HEK293 (cell line): ENCODE measurements around the gene SEMA6A.
A peak's percentile ranks its signal among the peaks of the same experiment; 100 is the strongest.

ENCODE experiments used
- GLIS1 ChIP-seq: fragments of 450-650 bp; formaldehyde crosslinking; IDR thresholded peaks from 2 replicates; pipeline ENCODE4 v1.5.1; 2016; ENCODE audit warnings: missing biosample characterization, missing genetic modification characterization
- KLF16 ChIP-seq: fragments of 450-650 bp; formaldehyde crosslinking; IDR thresholded peaks from 2 replicates; pipeline ENCODE4 v1.5.1; 2017; ENCODE audit warnings: missing biosample characterization, missing genetic modification characterization
- KLF7 ChIP-seq: fragments of 450-650 bp; formaldehyde crosslinking; IDR thresholded peaks from 2 replicates; pipeline ENCODE4 v1.5.1; 2016; ENCODE audit warnings: missing biosample characterization, missing genetic modification characterization, borderline replicate concordance
- PRDM1 ChIP-seq: fragments of 450-650 bp; formaldehyde crosslinking; IDR thresholded peaks from 2 replicates; pipeline ENCODE4; 2016; ENCODE audit warnings: missing biosample characterization, missing genetic modification characterization
- RBAK ChIP-seq: fragments of 450-650 bp; formaldehyde crosslinking; IDR thresholded peaks from 2 replicates; pipeline ENCODE4 v1.5.1; 2016; ENCODE audit warnings: missing biosample characterization, missing genetic modification characterization
- SCRT2 ChIP-seq: fragments of 450-650 bp; formaldehyde crosslinking; IDR thresholded peaks from 2 replicates; pipeline ENCODE4 v1.5.1; 2016; ENCODE audit warnings: missing biosample characterization, missing genetic modification characterization
- ZBTB21 ChIP-seq: fragments of 450-650 bp; formaldehyde crosslinking; IDR thresholded peaks from 2 replicates; pipeline ENCODE4 v1.5.1; 2017; ENCODE audit warnings: missing biosample characterization, missing genetic modification characterization
- ZIC2 ChIP-seq: fragments of 450-650 bp; formaldehyde crosslinking; IDR thresholded peaks from 2 replicates; pipeline ENCODE4 v1.5.1; 2016; ENCODE audit warnings: missing biosample characterization, missing genetic modification characterization
- ZNF155 ChIP-seq: fragments of 450-650 bp; formaldehyde crosslinking; IDR thresholded peaks from 2 replicates; pipeline ENCODE4 v1.5.1; 2016; ENCODE audit warnings: missing biosample characterization, missing genetic modification characterization
- ZNF324 ChIP-seq: fragments of 450-650 bp; formaldehyde crosslinking; IDR thresholded peaks from 2 replicates; pipeline ENCODE4 v1.5.1; 2016; ENCODE audit warnings: missing biosample characterization, missing genetic modification characterization
- ZNF433 ChIP-seq: fragments of 450-650 bp; formaldehyde crosslinking; IDR thresholded peaks from 2 replicates; pipeline ENCODE4 v1.5.1; 2016; ENCODE audit warnings: missing biosample characterization, missing genetic modification characterization, low read depth
- ZNF658 ChIP-seq: fragments of 450-650 bp; formaldehyde crosslinking; IDR thresholded peaks from 2 replicates; pipeline ENCODE4; 2016; ENCODE audit warnings: missing biosample characterization, missing genetic modification characterization
- ZNF660 ChIP-seq: fragments of 450-650 bp; IDR thresholded peaks from 2 replicates; pipeline ENCODE4 v1.5.1; 2018; ENCODE audit warnings: missing biosample characterization, mild to moderate bottlenecking, missing genetic modification characterization
- ZNF670 ChIP-seq: fragments of 450-650 bp; formaldehyde crosslinking; IDR thresholded peaks from 2 replicates; pipeline ENCODE4 v1.5.1; 2016; ENCODE audit warnings: missing biosample characterization, missing genetic modification characterization, low read depth
- TF ChIP-seq, protein P1 (sequence below): fragments of 450-650 bp; formaldehyde crosslinking; IDR thresholded peaks from 2 replicates; pipeline ENCODE4; 2016; ENCODE audit warnings: missing biosample characterization, missing genetic modification characterization
- TF ChIP-seq, protein P2 (sequence below): fragments of 450-650 bp; formaldehyde crosslinking; IDR thresholded peaks from 2 replicates; pipeline ENCODE4 v1.5.1; 2016; ENCODE audit warnings: missing biosample characterization, missing genetic modification characterization
- TF ChIP-seq, protein P3 (sequence below): fragments of 450-650 bp; formaldehyde crosslinking; IDR thresholded peaks from 2 replicates; pipeline ENCODE4 v1.5.1; 2016; ENCODE audit warnings: missing biosample characterization, missing genetic modification characterization
- TF ChIP-seq, protein P4 (sequence below): fragments of 450-650 bp; formaldehyde crosslinking; IDR thresholded peaks from 2 replicates; pipeline ENCODE4 v1.5.1; 2016; ENCODE audit warnings: missing biosample characterization, missing genetic modification characterization, low read depth
- TF ChIP-seq, protein P5 (sequence below): fragments of 450-650 bp; formaldehyde crosslinking; IDR thresholded peaks from 2 replicates; pipeline ENCODE4 v1.5.1; 2016; ENCODE audit warnings: missing biosample characterization, missing genetic modification characterization
- TF ChIP-seq, protein P6 (sequence below): fragments of 450-650 bp; formaldehyde crosslinking; IDR thresholded peaks from 2 replicates; pipeline ENCODE4 v1.5.1; 2016; ENCODE audit warnings: missing biosample characterization, missing genetic modification characterization
- TF ChIP-seq, protein P7 (sequence below): fragments of 450-650 bp; formaldehyde crosslinking; IDR thresholded peaks from 2 replicates; pipeline ENCODE4 v1.5.1; 2017; ENCODE audit warnings: missing biosample characterization, missing genetic modification characterization
- TF ChIP-seq, protein P8 (sequence below): fragments of 450-650 bp; formaldehyde crosslinking; IDR thresholded peaks from 2 replicates; pipeline ENCODE4 v1.5.1; 2016; ENCODE audit warnings: missing biosample characterization, missing genetic modification characterization

The SEMA6A gene

DNA sequence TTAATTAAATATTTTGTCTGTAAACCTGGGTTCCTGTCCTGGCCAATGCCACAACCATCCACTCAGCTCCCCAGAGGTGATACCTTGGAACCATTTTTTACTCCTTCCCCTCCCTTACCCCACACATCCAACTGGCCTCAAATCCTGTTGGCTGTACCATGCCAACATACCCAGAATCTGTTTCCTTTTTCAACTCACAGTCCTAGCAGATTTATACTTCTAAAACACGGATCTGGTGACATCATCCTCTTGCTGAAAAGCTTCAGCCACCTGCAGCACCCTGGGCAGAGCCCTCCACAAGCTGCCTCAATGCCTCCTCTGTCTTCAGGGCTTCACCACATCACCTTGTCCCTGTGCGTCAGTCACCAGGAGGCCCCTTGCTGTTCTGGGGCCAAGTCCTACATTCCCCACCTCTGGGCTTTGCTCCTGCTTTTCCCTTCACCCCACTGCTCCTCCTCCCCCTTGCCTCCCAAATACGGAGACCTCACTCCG, 14.9 kb downstream of the SEMA6A start (continued):
- no peak for TF ChIP-seq ZBTB21 (tag by site-specific recombination)
- TF ChIP-seq, protein P1, sequence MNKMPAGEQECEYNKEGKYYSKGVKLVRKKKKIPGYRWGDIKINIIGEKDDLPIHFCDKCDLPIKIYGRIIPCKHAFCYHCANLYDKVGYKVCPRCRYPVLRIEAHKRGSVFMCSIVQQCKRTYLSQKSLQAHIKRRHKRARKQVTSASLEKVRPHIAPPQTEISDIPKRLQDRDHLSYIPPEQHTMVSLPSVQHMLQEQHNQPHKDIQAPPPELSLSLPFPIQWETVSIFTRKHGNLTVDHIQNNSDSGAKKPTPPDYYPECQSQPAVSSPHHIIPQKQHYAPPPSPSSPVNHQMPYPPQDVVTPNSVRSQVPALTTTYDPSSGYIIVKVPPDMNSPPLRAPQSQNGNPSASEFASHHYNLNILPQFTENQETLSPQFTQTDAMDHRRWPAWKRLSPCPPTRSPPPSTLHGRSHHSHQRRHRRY (tag by site-specific recombination), result no peak
- no peak for TF ChIP-seq PRDM1
- peak; percentile 64; the same call in 1 of the 2 replicates for TF ChIP-seq SCRT2 (tag by site-specific recombination)
- TF ChIP-seq, protein P2, sequence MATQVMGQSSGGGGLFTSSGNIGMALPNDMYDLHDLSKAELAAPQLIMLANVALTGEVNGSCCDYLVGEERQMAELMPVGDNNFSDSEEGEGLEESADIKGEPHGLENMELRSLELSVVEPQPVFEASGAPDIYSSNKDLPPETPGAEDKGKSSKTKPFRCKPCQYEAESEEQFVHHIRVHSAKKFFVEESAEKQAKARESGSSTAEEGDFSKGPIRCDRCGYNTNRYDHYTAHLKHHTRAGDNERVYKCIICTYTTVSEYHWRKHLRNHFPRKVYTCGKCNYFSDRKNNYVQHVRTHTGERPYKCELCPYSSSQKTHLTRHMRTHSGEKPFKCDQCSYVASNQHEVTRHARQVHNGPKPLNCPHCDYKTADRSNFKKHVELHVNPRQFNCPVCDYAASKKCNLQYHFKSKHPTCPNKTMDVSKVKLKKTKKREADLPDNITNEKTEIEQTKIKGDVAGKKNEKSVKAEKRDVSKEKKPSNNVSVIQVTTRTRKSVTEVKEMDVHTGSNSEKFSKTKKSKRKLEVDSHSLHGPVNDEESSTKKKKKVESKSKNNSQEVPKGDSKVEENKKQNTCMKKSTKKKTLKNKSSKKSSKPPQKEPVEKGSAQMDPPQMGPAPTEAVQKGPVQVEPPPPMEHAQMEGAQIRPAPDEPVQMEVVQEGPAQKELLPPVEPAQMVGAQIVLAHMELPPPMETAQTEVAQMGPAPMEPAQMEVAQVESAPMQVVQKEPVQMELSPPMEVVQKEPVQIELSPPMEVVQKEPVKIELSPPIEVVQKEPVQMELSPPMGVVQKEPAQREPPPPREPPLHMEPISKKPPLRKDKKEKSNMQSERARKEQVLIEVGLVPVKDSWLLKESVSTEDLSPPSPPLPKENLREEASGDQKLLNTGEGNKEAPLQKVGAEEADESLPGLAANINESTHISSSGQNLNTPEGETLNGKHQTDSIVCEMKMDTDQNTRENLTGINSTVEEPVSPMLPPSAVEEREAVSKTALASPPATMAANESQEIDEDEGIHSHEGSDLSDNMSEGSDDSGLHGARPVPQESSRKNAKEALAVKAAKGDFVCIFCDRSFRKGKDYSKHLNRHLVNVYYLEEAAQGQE (tag by site-specific recombination), result peak; percentile 91
- TF ChIP-seq ZNF324 (tag by site-specific recombination), result no peak
- TF ChIP-seq, protein P3, sequence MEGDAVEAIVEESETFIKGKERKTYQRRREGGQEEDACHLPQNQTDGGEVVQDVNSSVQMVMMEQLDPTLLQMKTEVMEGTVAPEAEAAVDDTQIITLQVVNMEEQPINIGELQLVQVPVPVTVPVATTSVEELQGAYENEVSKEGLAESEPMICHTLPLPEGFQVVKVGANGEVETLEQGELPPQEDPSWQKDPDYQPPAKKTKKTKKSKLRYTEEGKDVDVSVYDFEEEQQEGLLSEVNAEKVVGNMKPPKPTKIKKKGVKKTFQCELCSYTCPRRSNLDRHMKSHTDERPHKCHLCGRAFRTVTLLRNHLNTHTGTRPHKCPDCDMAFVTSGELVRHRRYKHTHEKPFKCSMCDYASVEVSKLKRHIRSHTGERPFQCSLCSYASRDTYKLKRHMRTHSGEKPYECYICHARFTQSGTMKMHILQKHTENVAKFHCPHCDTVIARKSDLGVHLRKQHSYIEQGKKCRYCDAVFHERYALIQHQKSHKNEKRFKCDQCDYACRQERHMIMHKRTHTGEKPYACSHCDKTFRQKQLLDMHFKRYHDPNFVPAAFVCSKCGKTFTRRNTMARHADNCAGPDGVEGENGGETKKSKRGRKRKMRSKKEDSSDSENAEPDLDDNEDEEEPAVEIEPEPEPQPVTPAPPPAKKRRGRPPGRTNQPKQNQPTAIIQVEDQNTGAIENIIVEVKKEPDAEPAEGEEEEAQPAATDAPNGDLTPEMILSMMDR (tag by site-specific recombination), result no peak
- no peak for TF ChIP-seq ZNF670 (tag by site-specific recombination)
- TF ChIP-seq, protein P4, sequence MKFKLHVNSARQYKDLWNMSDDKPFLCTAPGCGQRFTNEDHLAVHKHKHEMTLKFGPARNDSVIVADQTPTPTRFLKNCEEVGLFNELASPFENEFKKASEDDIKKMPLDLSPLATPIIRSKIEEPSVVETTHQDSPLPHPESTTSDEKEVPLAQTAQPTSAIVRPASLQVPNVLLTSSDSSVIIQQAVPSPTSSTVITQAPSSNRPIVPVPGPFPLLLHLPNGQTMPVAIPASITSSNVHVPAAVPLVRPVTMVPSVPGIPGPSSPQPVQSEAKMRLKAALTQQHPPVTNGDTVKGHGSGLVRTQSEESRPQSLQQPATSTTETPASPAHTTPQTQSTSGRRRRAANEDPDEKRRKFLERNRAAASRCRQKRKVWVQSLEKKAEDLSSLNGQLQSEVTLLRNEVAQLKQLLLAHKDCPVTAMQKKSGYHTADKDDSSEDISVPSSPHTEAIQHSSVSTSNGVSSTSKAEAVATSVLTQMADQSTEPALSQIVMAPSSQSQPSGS (tag by site-specific recombination), result peak; percentile 85
- peak; percentile 59; the same call in 1 of the 2 replicates for TF ChIP-seq ZIC2 (tag by site-specific recombination)
- TF ChIP-seq, protein P5, sequence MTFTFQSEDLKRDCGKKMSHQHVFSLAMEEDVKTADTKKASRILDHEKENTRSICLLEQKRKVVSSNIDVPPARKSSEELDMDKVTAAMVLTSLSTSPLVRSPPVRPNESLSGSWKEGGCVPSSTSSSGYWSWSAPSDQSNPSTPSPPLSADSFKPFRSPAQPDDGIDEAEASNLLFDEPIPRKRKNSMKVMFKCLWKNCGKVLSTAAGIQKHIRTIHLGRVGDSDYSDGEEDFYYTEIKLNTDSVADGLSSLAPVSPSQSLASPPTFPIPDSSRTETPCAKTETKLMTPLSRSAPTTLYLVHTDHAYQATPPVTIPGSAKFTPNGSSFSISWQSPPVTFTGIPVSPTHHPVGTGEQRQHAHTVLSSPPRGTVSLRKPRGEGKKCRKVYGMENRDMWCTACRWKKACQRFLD (tag by site-specific recombination), result no peak
- TF ChIP-seq ZNF660 (tag by site-specific recombination), result no peak
- TF ChIP-seq KLF16, result no peak
- TF ChIP-seq, protein P6, sequence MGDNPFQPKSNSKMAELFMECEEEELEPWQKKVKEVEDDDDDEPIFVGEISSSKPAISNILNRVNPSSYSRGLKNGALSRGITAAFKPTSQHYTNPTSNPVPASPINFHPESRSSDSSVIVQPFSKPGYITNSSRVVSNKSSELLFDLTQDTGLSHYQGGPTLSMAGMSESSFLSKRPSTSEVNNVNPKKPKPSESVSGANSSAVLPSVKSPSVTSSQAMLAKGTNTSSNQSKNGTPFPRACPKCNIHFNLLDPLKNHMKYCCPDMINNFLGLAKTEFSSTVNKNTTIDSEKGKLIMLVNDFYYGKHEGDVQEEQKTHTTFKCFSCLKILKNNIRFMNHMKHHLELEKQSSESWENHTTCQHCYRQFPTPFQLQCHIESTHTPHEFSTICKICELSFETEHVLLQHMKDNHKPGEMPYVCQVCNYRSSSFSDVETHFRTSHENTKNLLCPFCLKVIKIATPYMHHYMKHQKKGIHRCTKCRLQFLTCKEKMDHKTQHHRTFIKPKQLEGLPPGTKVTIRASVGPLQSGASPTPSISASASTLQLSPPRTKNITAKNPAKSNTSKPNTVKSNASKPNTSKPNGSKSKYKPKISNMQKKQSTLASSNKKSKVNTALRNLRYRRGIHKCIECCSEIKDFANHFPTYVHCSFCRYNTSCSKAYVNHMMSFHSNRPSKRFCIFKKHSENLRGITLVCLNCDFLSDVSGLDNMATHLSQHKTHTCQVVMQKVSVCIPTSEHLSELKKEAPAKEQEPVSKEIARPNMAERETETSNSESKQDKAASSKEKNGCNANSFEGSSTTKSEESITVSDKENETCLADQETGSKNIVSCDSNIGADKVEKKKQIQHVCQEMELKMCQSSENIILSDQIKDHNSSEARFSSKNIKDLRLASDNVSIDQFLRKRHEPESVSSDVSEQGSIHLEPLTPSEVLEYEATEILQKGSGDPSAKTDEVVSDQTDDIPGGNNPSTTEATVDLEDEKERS (tag by site-specific recombination), result no peak
- TF ChIP-seq, protein P7, sequence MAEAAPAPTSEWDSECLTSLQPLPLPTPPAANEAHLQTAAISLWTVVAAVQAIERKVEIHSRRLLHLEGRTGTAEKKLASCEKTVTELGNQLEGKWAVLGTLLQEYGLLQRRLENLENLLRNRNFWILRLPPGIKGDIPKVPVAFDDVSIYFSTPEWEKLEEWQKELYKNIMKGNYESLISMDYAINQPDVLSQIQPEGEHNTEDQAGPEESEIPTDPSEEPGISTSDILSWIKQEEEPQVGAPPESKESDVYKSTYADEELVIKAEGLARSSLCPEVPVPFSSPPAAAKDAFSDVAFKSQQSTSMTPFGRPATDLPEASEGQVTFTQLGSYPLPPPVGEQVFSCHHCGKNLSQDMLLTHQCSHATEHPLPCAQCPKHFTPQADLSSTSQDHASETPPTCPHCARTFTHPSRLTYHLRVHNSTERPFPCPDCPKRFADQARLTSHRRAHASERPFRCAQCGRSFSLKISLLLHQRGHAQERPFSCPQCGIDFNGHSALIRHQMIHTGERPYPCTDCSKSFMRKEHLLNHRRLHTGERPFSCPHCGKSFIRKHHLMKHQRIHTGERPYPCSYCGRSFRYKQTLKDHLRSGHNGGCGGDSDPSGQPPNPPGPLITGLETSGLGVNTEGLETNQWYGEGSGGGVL (tag by site-specific recombination), result no peak
- TF ChIP-seq, protein P8, sequence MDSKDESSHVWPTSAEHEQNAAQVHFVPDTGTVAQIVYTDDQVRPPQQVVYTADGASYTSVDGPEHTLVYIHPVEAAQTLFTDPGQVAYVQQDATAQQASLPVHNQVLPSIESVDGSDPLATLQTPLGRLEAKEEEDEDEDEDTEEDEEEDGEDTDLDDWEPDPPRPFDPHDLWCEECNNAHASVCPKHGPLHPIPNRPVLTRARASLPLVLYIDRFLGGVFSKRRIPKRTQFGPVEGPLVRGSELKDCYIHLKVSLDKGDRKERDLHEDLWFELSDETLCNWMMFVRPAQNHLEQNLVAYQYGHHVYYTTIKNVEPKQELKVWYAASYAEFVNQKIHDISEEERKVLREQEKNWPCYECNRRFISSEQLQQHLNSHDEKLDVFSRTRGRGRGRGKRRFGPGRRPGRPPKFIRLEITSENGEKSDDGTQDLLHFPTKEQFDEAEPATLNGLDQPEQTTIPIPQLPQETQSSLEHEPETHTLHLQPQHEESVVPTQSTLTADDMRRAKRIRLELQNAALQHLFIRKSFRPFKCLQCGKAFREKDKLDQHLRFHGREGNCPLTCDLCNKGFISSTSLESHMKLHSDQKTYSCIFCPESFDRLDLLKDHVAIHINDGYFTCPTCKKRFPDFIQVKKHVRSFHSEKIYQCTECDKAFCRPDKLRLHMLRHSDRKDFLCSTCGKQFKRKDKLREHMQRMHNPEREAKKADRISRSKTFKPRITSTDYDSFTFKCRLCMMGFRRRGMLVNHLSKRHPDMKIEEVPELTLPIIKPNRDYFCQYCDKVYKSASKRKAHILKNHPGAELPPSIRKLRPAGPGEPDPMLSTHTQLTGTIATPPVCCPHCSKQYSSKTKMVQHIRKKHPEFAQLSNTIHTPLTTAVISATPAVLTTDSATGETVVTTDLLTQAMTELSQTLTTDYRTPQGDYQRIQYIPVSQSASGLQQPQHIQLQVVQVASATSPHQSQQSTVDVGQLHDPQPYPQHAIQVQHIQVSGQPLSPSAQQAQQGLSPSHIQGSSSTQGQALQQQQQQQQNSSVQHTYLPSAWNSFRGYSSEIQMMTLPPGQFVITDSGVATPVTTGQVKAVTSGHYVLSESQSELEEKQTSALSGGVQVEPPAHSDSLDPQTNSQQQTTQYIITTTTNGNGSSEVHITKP (tag by site-specific recombination), result peak; percentile 72
- TF ChIP-seq ZNF433, result no peak
- TF ChIP-seq ZNF155, result no peak
- no peak for TF ChIP-seq RBAK (tag by site-specific recombination)
- TF ChIP-seq GLIS1, result 0 out of 2 replicates have a peak, but pooled peaks have one; percentile 8
- no peak for TF ChIP-seq ZNF658
- no peak for TF ChIP-seq KLF7 (tag by site-specific recombination)
